Iris pigment epithelial cell (primary cell): ENCODE data around the gene HOGA1.

Source experiments
- DNase-seq: peaks from one replicate; pipeline ENCODE4 v3.0.0-alpha.2; 2011; ENCODE audit warnings: low read depth

HOGA1 gene

GRCh38 chr10:97584060-97584797 lies at the start of gene HOGA1:
TSS of gene HOGA1 (plus strand) at chr10:97584389. CDS start at chr10:97584704, 315 bp downstream.
- peak; percentile 51 for DNase-seq

- peak; percentile 53 for DNase-seq
Measured at GRCh38 chr10:97534746-97535367, 49.3 kb upstream of the HOGA1 start.

GRCh38 chr10:97537186-97537869 lies 46.9 kb upstream of the HOGA1 start:
- DNase-seq, result no peak

GRCh38 chr10:97538411-97538810 lies 45.8 kb upstream of the HOGA1 start:
- DNase-seq, result peak; percentile 86

- DNase-seq, result no peak
Measured at GRCh38 chr10:97538839-97539238, 45.4 kb upstream of the HOGA1 start.

- peak; percentile 80 for DNase-seq
Measured at GRCh38 chr10:97539523-97540200, 44.5 kb upstream of the HOGA1 start.

- no peak for DNase-seq
Measured at GRCh38 chr10:97540669-97541500, 43.3 kb upstream of the HOGA1 start.

GRCh38 chr10:97542169-97543024 lies 41.8 kb upstream of the HOGA1 start:
- peak; percentile 94 for DNase-seq

- DNase-seq, result peak; percentile 98
Measured at GRCh38 chr10:97543025-97543546, 41.1 kb upstream of the HOGA1 start.

GRCh38 chr10:97546456-97547270 lies 37.5 kb upstream of the HOGA1 start:
- no peak for DNase-seq

- DNase-seq, result no peak
Measured at GRCh38 chr10:97547271-97547600, 37.0 kb upstream of the HOGA1 start.

- no peak for DNase-seq
Measured at GRCh38 chr10:97547962-97548361, 36.2 kb upstream of the HOGA1 start.

- no peak for DNase-seq
Measured at GRCh38 chr10:97548828-97549455, 35.2 kb upstream of the HOGA1 start.

GRCh38 chr10:97549587-97550322 lies 34.4 kb upstream of the HOGA1 start:
- no peak for DNase-seq

GRCh38 chr10:97550336-97551149 lies 33.6 kb upstream of the HOGA1 start:
- DNase-seq, result no peak

GRCh38 chr10:97551271-97551670 lies 32.9 kb upstream of the HOGA1 start:
- DNase-seq, result no peak

- peak; percentile 78 for DNase-seq
Measured at GRCh38 chr10:97553575-97554031, 30.6 kb upstream of the HOGA1 start.
